ENCODE data around the gene CCDC93. TPM values are rescaled to one million over a fixed set of nuclear protein-coding genes. Genes with fewer than 3 reads are reported as not detected.

The CCDC93 gene
- total and polyA plus RNA-seq, 10 of the 15 experiments (the other 5 are each of a cell fraction or from before 2014, with no cell fraction given) = 3.6 to 27.2 (median 13.5) TPM

DNA sequence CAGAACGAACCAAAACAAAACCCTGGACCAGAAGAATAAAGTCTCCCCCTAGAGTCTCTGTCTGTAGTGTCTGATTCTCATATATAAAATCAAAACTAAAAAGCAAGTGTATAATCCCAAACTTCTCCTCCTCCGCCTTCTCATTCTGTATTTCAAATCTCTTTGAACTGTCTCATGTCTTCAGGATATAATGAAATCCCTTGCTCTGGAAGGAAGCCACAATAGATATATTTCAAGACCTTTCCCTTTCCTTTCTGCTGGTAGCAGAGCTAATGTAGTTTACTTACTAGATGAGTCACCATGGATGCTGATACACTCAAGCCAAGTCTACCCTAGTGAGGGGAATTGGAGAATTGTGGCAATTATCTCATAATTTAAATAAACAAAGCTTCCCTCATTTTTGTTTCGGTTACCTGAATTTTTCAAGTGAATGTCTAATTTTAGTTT lies 33.5 kb upstream of the CCDC93 start:
- no peaks in the 10 kb centered on the region for H3K36me3 ChIP-seq (ENCODE audit: control insufficient read depth in 2 of 2, insufficient read depth in 2 of 2, low read length in 1 of 2)
- WGBS (ENCODE audit: insufficient coverage, insufficient replicate concordance, low lambda C conversion rate, missing lambda C conversion rate) = 39% methylated on average over 3 of the region's 3 CpGs
- no peaks in the 10 kb centered on the region for H3K79me2 ChIP-seq (ENCODE audit: control insufficient read depth, insufficient read depth, low read length)
- ATAC-seq (no peak), DNase-seq (ENCODE audit: low read depth, low spot score) (no peak), FAIRE-seq (no peak)
- in situ Hi-C loops (cut with MboI) = loop anchor here (25.0 kb wide), 1 partner anchor 815 kb away; no protein-coding TSS in a partner anchor
- no peak for TF ChIP-seq FOXK2 (IDR thresholded peaks at IDR 0.05)
- TF ChIP-seq, protein P1, sequence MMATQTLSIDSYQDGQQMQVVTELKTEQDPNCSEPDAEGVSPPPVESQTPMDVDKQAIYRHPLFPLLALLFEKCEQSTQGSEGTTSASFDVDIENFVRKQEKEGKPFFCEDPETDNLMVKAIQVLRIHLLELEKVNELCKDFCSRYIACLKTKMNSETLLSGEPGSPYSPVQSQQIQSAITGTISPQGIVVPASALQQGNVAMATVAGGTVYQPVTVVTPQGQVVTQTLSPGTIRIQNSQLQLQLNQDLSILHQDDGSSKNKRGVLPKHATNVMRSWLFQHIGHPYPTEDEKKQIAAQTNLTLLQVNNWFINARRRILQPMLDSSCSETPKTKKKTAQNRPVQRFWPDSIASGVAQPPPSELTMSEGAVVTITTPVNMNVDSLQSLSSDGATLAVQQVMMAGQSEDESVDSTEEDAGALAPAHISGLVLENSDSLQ (IDR thresholded peaks at IDR 0.05) = no peak
- TF ChIP-seq, protein P2, sequence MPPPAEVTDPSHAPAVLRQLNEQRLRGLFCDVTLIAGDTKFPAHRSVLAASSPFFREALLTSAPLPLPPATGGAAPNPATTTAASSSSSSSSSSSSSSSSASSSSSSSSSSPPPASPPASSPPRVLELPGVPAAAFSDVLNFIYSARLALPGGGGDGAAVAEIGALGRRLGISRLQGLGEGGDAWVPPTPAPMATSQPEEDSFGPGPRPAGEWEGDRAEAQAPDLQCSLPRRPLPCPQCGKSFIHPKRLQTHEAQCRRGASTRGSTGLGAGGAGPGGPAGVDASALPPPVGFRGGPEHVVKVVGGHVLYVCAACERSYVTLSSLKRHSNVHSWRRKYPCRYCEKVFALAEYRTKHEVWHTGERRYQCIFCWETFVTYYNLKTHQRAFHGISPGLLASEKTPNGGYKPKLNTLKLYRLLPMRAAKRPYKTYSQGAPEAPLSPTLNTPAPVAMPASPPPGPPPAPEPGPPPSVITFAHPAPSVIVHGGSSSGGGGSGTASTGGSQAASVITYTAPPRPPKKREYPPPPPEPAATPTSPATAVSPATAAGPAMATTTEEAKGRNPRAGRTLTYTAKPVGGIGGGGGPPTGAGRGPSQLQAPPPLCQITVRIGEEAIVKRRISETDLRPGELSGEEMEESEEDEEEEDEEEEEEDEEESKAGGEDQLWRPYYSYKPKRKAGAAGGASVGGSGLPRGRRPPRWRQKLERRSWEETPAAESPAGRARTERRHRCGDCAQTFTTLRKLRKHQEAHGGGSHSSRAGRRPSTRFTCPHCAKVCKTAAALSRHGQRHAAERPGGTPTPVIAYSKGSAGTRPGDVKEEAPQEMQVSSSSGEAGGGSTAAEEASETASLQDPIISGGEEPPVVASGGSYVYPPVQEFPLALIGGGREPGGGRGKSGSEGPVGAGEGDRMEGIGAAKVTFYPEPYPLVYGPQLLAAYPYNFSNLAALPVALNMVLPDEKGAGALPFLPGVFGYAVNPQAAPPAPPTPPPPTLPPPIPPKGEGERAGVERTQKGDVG (CRISPR knock-in tag; IDR thresholded peaks at IDR 0.05) = no peak
- no peak for TF ChIP-seq JUND (IDR thresholded peaks at IDR 0.05; ENCODE audit: low read depth, low read length)
- no peak for TF ChIP-seq MTA2 (IDR thresholded peaks at IDR 0.05; ENCODE audit: low read depth)
- TF ChIP-seq, protein P3, sequence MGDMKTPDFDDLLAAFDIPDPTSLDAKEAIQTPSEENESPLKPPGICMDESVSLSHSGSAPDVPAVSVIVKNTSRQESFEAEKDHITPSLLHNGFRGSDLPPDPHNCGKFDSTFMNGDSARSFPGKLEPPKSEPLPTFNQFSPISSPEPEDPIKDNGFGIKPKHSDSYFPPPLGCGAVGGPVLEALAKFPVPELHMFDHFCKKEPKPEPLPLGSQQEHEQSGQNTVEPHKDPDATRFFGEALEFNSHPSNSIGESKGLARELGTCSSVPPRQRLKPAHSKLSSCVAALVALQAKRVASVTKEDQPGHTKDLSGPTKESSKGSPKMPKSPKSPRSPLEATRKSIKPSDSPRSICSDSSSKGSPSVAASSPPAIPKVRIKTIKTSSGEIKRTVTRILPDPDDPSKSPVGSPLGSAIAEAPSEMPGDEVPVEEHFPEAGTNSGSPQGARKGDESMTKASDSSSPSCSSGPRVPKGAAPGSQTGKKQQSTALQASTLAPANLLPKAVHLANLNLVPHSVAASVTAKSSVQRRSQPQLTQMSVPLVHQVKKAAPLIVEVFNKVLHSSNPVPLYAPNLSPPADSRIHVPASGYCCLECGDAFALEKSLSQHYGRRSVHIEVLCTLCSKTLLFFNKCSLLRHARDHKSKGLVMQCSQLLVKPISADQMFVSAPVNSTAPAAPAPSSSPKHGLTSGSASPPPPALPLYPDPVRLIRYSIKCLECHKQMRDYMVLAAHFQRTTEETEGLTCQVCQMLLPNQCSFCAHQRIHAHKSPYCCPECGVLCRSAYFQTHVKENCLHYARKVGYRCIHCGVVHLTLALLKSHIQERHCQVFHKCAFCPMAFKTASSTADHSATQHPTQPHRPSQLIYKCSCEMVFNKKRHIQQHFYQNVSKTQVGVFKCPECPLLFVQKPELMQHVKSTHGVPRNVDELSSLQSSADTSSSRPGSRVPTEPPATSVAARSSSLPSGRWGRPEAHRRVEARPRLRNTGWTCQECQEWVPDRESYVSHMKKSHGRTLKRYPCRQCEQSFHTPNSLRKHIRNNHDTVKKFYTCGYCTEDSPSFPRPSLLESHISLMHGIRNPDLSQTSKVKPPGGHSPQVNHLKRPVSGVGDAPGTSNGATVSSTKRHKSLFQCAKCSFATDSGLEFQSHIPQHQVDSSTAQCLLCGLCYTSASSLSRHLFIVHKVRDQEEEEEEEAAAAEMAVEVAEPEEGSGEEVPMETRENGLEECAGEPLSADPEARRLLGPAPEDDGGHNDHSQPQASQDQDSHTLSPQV (IDR thresholded peaks at IDR 0.05) = no peak
- no peak for TF ChIP-seq ZNF384 (IDR thresholded peaks at IDR 0.05; ENCODE audit: borderline replicate concordance, low read depth, low read length)
- TF ChIP-seq KAT2A (conservative IDR thresholded peaks at IDR 0.05; ENCODE audit: control insufficient read depth, low read depth, low read length) = no peak
- TF ChIP-seq YY1 (IDR thresholded peaks at IDR 0.05; ENCODE audit: low read depth, low read length) = no peak
- TF ChIP-seq, protein P4, sequence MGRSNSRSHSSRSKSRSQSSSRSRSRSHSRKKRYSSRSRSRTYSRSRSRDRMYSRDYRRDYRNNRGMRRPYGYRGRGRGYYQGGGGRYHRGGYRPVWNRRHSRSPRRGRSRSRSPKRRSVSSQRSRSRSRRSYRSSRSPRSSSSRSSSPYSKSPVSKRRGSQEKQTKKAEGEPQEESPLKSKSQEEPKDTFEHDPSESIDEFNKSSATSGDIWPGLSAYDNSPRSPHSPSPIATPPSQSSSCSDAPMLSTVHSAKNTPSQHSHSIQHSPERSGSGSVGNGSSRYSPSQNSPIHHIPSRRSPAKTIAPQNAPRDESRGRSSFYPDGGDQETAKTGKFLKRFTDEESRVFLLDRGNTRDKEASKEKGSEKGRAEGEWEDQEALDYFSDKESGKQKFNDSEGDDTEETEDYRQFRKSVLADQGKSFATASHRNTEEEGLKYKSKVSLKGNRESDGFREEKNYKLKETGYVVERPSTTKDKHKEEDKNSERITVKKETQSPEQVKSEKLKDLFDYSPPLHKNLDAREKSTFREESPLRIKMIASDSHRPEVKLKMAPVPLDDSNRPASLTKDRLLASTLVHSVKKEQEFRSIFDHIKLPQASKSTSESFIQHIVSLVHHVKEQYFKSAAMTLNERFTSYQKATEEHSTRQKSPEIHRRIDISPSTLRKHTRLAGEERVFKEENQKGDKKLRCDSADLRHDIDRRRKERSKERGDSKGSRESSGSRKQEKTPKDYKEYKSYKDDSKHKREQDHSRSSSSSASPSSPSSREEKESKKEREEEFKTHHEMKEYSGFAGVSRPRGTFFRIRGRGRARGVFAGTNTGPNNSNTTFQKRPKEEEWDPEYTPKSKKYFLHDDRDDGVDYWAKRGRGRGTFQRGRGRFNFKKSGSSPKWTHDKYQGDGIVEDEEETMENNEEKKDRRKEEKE (IDR thresholded peaks at IDR 0.05) = no peak
- no peak for TF ChIP-seq TAF1 (IDR thresholded peaks at IDR 0.05; ENCODE audit: borderline replicate concordance, low read depth, low read length)
- TF ChIP-seq ZNF274 (IDR thresholded peaks at IDR 0.05; ENCODE audit: insufficient read depth, insufficient read length) = no peak
- H3K9me3 ChIP-seq (replicated peaks; ENCODE audit: control insufficient read depth, insufficient read depth, low read length) = no peaks in the 10 kb centered on the region
- no peak overlapping the region for H3K4me3 ChIP-seq
- H3K27ac ChIP-seq (ENCODE audit: control insufficient read depth, insufficient read depth) = no peak overlapping the region
- no peak overlapping the region for H2AFZ ChIP-seq (ENCODE audit: control insufficient read depth, low read depth, low read length)
- H3K4me1 ChIP-seq (ENCODE audit: control insufficient read depth, insufficient read depth, low read length) = peaks cover 7% of the 10 kb centered on the region; the same call in 1 of the 2 replicates
- ChIA-PET RAD21 (ENCODE audit: unreplicated experiment) (interaction anchor here (0.8 to 8.6 kb wide), 30 partner anchors 8 to 231 kb away, joined by 3 to 266 read pairs (median 5); partner anchors contain the start of genes CCDC93 and INSIG2), CTCF (interaction anchor here (0.9 to 13.2 kb wide), 42 partner anchors 12 to 813 kb away, joined by 3 to 626 read pairs (median 5); partner anchors contain the start of genes DDX18 and INSIG2), POLR2A (interaction anchor here (0.5 to 1.7 kb wide), 3 partner anchors 13 to 41 kb away, joined by 5 to 7 read pairs (median 7); partner anchors contain the start of gene INSIG2), SMC1A (ENCODE audit: uncharacterized antibody, unreplicated experiment) (interaction anchor here (0.7 to 7.9 kb wide), 37 partner anchors 10 to 812 kb away, joined by 3 to 358 read pairs (median 4); partner anchors contain the start of genes CCDC93, DDX18 and INSIG2)
- peaks cover 0 to 5% of the 10 kb centered on the region in 2 experiments; a peak in 2 of 4 replicates for H3K27me3 ChIP-seq (replicated peaks in 1 of 2; ENCODE audit: control insufficient read depth in 2 of 2, insufficient read depth in 2 of 2, low read length in 1 of 2)
- no peak overlapping the region for H3K9ac ChIP-seq (ENCODE audit: control insufficient read depth, insufficient read depth, low read length)
- no peak overlapping the region for H3K4me2 ChIP-seq (ENCODE audit: control insufficient read depth, insufficient read depth)
- intact Hi-C loops (cut with micrococcal nuclease; ENCODE audit: unreplicated experiment) = loop anchor here (5.0 kb wide), 4 partner anchors 100 to 810 kb away; no protein-coding TSS in a partner anchor
- H4K20me1 ChIP-seq (ENCODE audit: control insufficient read depth, insufficient read depth) = no peaks in the 10 kb centered on the region
- BruUV-seq (replicated peaks) = no TSS peak

All from GM12878 (cell line).